ENCODE measurements around the gene SEPHS1.

DNA sequence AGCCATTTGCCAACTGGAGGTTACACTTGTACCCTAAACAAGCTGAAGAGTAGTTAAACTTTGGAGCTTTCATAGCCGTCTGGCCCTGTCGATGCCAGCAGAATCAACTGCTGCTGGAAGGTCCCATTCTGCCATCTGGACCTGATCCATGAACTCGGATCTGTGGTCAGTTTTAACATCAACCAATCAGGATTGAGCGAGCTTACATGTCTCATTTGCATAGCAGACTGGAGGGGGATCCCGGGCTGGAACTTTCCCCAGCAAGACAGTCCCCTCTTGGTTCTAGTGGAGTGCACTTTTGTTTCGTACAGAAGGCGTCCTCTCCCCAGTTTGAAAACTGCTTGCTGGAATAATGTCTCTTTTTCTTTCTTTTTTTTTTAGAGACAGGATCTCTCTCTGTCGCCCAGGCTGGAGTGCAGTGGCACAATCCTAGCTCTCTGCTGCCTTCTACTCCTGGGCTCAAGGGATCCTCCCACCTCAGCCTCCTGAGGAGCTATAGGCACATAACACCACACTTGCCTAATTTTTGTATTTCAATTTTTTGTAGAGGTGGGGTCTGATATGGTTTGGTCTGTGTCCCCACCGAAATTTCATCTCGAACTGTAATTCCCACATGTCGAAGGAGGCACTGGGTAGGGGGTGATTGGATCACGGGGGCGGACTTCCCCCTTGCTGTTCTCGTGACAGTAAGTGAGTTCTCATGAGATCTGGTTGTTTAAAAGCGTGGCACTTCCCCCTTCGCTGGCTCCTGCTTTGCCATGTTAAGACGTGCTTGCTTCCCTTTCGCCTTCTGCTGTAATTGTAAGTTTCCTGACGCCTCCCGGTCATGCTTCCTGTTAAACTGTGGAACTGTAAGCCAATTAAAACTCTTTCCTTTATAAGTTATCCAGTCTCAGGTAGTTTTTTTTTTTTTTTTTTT is 42.8 kb upstream of the SEPHS1 start:
- TF ChIP-seq EZH2 (optimal IDR thresholded peaks at IDR 0.05; ENCODE audit: low read depth, low read length) = no peak
- TF ChIP-seq, protein P1, sequence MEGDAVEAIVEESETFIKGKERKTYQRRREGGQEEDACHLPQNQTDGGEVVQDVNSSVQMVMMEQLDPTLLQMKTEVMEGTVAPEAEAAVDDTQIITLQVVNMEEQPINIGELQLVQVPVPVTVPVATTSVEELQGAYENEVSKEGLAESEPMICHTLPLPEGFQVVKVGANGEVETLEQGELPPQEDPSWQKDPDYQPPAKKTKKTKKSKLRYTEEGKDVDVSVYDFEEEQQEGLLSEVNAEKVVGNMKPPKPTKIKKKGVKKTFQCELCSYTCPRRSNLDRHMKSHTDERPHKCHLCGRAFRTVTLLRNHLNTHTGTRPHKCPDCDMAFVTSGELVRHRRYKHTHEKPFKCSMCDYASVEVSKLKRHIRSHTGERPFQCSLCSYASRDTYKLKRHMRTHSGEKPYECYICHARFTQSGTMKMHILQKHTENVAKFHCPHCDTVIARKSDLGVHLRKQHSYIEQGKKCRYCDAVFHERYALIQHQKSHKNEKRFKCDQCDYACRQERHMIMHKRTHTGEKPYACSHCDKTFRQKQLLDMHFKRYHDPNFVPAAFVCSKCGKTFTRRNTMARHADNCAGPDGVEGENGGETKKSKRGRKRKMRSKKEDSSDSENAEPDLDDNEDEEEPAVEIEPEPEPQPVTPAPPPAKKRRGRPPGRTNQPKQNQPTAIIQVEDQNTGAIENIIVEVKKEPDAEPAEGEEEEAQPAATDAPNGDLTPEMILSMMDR (IDR thresholded peaks at IDR 0.05; ENCODE audit: low read length) = no peak

All from MM.1S (cell line).